ENCODE measurements around the gene DDAH1. TPM values are rescaled to one million over a fixed set of nuclear protein-coding genes. Genes with fewer than 3 reads are reported as not detected.
A peak's percentile ranks its signal among the peaks of the same experiment; 100 is the strongest.

Gene DDAH1
- total RNA-seq, 1 donor from 2014 or later: 5.4 TPM

- H3K36me3 Mint-ChIP-seq (ENCODE audit: unreplicated experiment): no peaks in the 10 kb centered on the region
- peaks cover 3% of the 10 kb centered on the region for H3K9me3 Mint-ChIP-seq (ENCODE audit: unreplicated experiment)
- H3K4me3 Mint-ChIP-seq (ENCODE audit: unreplicated experiment): no peak overlapping the region
- TF ChIP-seq CTCF (IDR thresholded peaks at IDR 0.05; ENCODE audit: partially characterized antibody, unreplicated experiment): no peak
- DNase-seq: no peak
- H3K4me1 Mint-ChIP-seq (ENCODE audit: low read depth, unreplicated experiment): peaks cover 4% of the 10 kb centered on the region
- no peak overlapping the region for H3K27ac Mint-ChIP-seq (ENCODE audit: unreplicated experiment)
- peaks cover 3% of the 10 kb centered on the region for H3K27me3 Mint-ChIP-seq (ENCODE audit: unreplicated experiment)
These were observed 153.1 kb downstream of the DDAH1 start for GRCh38 chr1:85311818-85312217.

GRCh38 chr1:85308833-85309350 is 156.1 kb downstream of the DDAH1 start:
- no peaks in the 10 kb centered on the region for H3K36me3 Mint-ChIP-seq (ENCODE audit: unreplicated experiment)
- H3K27me3 Mint-ChIP-seq (ENCODE audit: unreplicated experiment): no peaks in the 10 kb centered on the region
- peaks cover 3% of the 10 kb centered on the region for H3K9me3 Mint-ChIP-seq (ENCODE audit: unreplicated experiment)
- no peak overlapping the region for H3K4me3 Mint-ChIP-seq (ENCODE audit: unreplicated experiment)
- DNase-seq: no peak
- no peak for TF ChIP-seq CTCF (IDR thresholded peaks at IDR 0.05; ENCODE audit: partially characterized antibody, unreplicated experiment)
- peaks cover 4% of the 10 kb centered on the region for H3K4me1 Mint-ChIP-seq (ENCODE audit: low read depth, unreplicated experiment)
- H3K27ac Mint-ChIP-seq (ENCODE audit: unreplicated experiment): no peak overlapping the region

- Mint-ChIP-seq H3K36me3 (ENCODE audit: unreplicated experiment) (no peaks in the 10 kb centered on the region), H3K27ac (ENCODE audit: unreplicated experiment) (no peak overlapping the region), H3K27me3 (ENCODE audit: unreplicated experiment) (no peaks in the 10 kb centered on the region), H3K9me3 (ENCODE audit: unreplicated experiment) (peaks cover 3% of the 10 kb centered on the region), H3K4me3 (ENCODE audit: unreplicated experiment) (no peak overlapping the region), H3K4me1 (ENCODE audit: low read depth, unreplicated experiment) (peaks cover 4% of the 10 kb centered on the region)
- DNase-seq: peak; percentile 93
- peak; percentile 79 for TF ChIP-seq CTCF (IDR thresholded peaks at IDR 0.05; ENCODE audit: partially characterized antibody, unreplicated experiment)
These were observed 156.7 kb downstream of the DDAH1 start for GRCh38 chr1:85307987-85308832.

- Mint-ChIP-seq H3K9me3 (ENCODE audit: unreplicated experiment) (peaks cover 2% of the 10 kb centered on the region), H3K4me1 (ENCODE audit: low read depth, unreplicated experiment) (no peaks in the 10 kb centered on the region), H3K27ac (ENCODE audit: unreplicated experiment) (no peak overlapping the region), H3K27me3 (ENCODE audit: unreplicated experiment) (no peaks in the 10 kb centered on the region), H3K36me3 (ENCODE audit: unreplicated experiment) (no peaks in the 10 kb centered on the region), H3K4me3 (ENCODE audit: unreplicated experiment) (no peak overlapping the region)
- no peak for TF ChIP-seq CTCF (IDR thresholded peaks at IDR 0.05; ENCODE audit: partially characterized antibody, unreplicated experiment)
- DNase-seq: no peak
These were observed 158.7 kb downstream of the DDAH1 start for GRCh38 chr1:85306236-85306635.
